Activated T-helper 17 cell treated with anti-CD3 and anti-CD28 coated beads, Interleukin-2, amount 50 U/mL, for 72 hours (primary cell): ENCODE data around the gene GMEB1. TPM values are rescaled to one million over a fixed set of nuclear protein-coding genes. Genes with fewer than 3 reads are reported as not detected.
"Not testable (repeated sequence)": the region's sequence is repeated elsewhere in the genome, so short reads cannot be mapped to it uniquely, and the experiment has no call there.

Source experiments
- ATAC-seq: fragments of 150-1000 bp; cut with Tn5 transposase; replicated peaks from 2 replicates; pipeline ENCODE4 v1.10.0; 2021; ENCODE audit warnings: mild to moderate bottlenecking, moderate library complexity
- H3K27ac Mint-ChIP-seq: one replicate; pipeline ENCODE4 v1.8.0; 2022; ENCODE audit warnings: mixed read lengths
- H3K27me3 Mint-ChIP-seq: one replicate; pipeline ENCODE4 v1.8.0; 2022; ENCODE audit warnings: mixed read lengths
- H3K36me3 Mint-ChIP-seq: one replicate; pipeline ENCODE4 v1.8.0; 2022; ENCODE audit warnings: low read depth, mild to moderate bottlenecking, mixed read lengths
- H3K4me1 Mint-ChIP-seq: one replicate; pipeline ENCODE4 v1.8.0; 2022; ENCODE audit warnings: mixed read lengths
- H3K4me3 Mint-ChIP-seq: one replicate; pipeline ENCODE4 v1.8.0; 2022; ENCODE audit warnings: mild to moderate bottlenecking, mixed read lengths
- H3K9me3 Mint-ChIP-seq: one replicate; pipeline ENCODE4 v1.8.0; 2022; ENCODE audit warnings: mixed read lengths
- total RNA-seq, 2 donors: library from RNA; stranded (reverse); gene quantifications; one replicate each; pipeline ENCODE4 v1.2.3, GENCODE V29; 2022

The GMEB1 gene
- total RNA-seq, 2 donors from 2014 or later: 27.4 to 33.1 TPM

- no peaks in the 10 kb centered on the region for H3K4me1 Mint-ChIP-seq
- H3K9me3 Mint-ChIP-seq: no peaks in the 10 kb centered on the region
- H3K36me3 Mint-ChIP-seq: peaks cover 21% of the 10 kb centered on the region
- ATAC-seq: no peak
- no peak overlapping the region for H3K4me3 Mint-ChIP-seq
- H3K27ac Mint-ChIP-seq: no peak overlapping the region
- no peaks in the 10 kb centered on the region for H3K27me3 Mint-ChIP-seq
Measured at GRCh38 chr1:28718166-28718565, 49.6 kb downstream of the GMEB1 start.

DNA sequence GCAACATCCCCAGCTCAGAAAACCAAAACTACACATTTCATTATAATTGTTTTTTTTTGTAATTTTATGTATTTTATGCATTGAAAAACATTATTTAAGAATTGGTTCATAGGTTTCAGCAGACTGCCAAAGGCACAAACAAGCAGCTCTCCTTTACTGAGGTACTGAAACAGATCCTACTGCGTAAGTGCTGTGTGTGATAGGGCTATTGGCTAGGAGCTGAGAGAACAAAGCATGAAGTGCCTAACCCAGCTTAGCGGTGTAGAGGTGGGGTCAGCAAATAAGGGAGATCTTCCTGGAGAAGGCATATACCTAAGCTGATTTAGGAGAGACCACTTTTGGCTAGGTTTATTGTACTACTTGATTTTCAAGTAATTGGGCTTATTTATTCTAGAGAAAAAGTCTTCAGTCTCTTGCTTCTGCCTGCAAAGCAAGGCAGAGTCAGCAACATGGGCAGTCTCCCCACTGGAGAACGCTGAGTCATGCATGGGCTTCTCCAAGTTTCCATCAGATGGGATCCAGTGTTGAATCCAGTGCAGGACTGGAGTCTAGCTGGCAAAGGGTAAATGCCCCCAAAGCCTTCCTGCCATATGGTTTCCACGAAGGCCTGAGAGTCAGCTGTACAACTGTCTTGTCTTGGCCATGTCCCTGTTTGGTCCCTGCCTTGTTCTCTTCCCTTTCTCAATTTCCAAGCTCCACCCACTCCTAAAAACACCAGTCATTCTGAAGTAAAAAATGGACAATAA is 50.2 kb downstream of the GMEB1 start:
- Mint-ChIP-seq H3K27ac (peak overlapping the region; percentile 39), H3K27me3 (no peaks in the 10 kb centered on the region)

GRCh38 chr1:28719332-28719619 is 50.7 kb downstream of the GMEB1 start:
- Mint-ChIP-seq H3K9me3 (no peaks in the 10 kb centered on the region), H3K4me3 (no peak overlapping the region), H3K36me3 (peaks cover 10% of the 10 kb centered on the region), H3K27me3 (no peaks in the 10 kb centered on the region), H3K27ac (peak overlapping the region; percentile 39), H3K4me1 (no peaks in the 10 kb centered on the region)
- no peak for ATAC-seq

More for the DNA sequence above, 50.2 kb downstream of the GMEB1 start:
- Mint-ChIP-seq H3K4me3 (no peak overlapping the region), H3K36me3 (peaks cover 15% of the 10 kb centered on the region), H3K4me1 (no peaks in the 10 kb centered on the region), H3K9me3 (no peaks in the 10 kb centered on the region)
- no peak for ATAC-seq

DNA sequence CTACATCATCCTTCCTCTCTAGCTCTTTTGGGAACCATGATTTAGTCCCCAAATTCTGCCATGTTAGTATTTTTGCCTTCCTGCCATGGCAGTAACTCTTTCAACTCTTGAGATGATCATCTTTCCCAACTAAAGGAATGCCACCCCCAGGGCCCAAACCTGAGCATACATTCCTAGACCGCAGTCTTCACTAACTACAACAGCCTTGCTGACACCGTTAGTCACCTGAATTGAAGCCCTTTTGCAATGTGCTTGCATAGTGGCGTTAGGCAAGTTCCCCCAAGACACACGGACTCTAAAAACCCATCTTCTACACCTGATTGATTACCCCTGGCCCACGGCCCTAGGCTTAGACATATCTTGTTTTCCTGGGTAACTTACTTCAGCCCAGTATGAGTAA is 51.8 kb downstream of the GMEB1 start:
- Mint-ChIP-seq H3K27ac (no peak overlapping the region), H3K27me3 (no peaks in the 10 kb centered on the region), H3K4me3 (no peak overlapping the region), H3K4me1 (no peaks in the 10 kb centered on the region), H3K9me3 (no peaks in the 10 kb centered on the region), H3K36me3 (no peaks in the 10 kb centered on the region)
- no peak for ATAC-seq

GRCh38 chr1:28721927-28722326 is 53.3 kb downstream of the GMEB1 start:
- not testable (repeated sequence) for H3K9me3 Mint-ChIP-seq, H3K27ac Mint-ChIP-seq, H3K4me1 Mint-ChIP-seq, H3K4me3 Mint-ChIP-seq, H3K27me3 Mint-ChIP-seq, H3K36me3 Mint-ChIP-seq, ATAC-seq

GRCh38 chr1:28725365-28725764 is 56.8 kb downstream of the GMEB1 start:
- H3K4me3 Mint-ChIP-seq, H3K4me1 Mint-ChIP-seq, H3K9me3 Mint-ChIP-seq, ATAC-seq, H3K36me3 Mint-ChIP-seq, H3K27ac Mint-ChIP-seq, H3K27me3 Mint-ChIP-seq: not testable (repeated sequence)

- Mint-ChIP-seq H3K27me3 (no peaks in the 10 kb centered on the region), H3K4me1 (peaks cover 14% of the 10 kb centered on the region), H3K36me3 (peaks cover 38% of the 10 kb centered on the region), H3K4me3 (peak overlapping the region; percentile 93), H3K9me3 (no peaks in the 10 kb centered on the region), H3K27ac (peak overlapping the region; percentile 97)
- no peak for ATAC-seq
Measured at GRCh38 chr1:28735961-28736449, 67.4 kb downstream of the GMEB1 start.

DNA sequence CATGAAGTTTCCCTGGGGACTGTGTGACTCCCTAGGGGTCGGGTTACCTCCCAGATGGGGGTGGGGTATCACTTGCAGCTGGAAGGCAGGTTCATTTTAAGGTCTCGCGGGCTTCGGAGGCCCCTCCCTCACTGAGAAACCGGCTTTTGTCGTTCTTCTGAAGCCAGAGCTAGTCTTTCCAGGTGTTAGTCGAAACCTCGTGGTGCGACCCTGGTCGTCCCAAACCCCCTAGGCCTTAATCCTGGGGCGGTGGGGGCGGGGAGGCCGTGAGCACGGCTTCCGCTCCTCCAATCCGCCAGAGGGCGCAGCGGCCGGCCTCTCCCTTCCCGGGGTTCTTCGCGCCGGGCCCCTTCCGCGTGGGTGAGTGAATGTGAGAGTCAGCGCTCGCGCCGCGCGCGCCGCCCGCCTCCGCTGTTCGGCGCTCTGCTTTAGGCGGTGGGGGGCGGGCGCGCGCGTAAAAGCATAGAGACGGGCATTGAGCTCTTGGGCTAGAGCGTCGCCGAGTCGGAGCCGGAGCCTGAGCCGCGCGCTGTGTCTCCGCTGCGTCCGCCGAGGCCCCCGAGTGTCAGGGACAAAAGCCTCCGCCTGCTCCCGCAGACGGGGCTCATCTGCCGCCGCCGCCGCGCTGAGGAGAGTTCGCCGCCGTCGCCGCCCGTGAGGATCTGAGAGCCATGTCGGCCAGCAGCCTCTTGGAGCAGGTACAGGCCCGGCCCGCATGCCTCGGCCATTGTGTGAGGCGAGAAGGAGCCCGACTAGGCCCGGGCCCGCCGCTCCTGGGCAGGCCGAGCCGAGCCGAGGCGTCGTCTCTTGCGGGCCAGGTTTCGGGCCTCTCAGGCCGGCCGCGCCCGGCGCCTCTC is 68.1 kb downstream of the GMEB1 start, which contains the start of gene YTHDF2:
Gene YTHDF2, plus strand, starts transcription at position 491 of the 857 bp plus-strand sequence. Its CDS starts 181 bp downstream, at position 672.
- H3K9me3 Mint-ChIP-seq: no peaks in the 10 kb centered on the region
- H3K36me3 Mint-ChIP-seq: peaks cover 44% of the 10 kb centered on the region
- peaks cover 14% of the 10 kb centered on the region for H3K4me1 Mint-ChIP-seq
- H3K27ac Mint-ChIP-seq: peak within 1 kb of the TSS; percentile 97
- peak within 1 kb of the TSS; percentile 93 for H3K4me3 Mint-ChIP-seq
- peak; percentile 95 for ATAC-seq
- no peaks in the 10 kb centered on the region for H3K27me3 Mint-ChIP-seq

DNA sequence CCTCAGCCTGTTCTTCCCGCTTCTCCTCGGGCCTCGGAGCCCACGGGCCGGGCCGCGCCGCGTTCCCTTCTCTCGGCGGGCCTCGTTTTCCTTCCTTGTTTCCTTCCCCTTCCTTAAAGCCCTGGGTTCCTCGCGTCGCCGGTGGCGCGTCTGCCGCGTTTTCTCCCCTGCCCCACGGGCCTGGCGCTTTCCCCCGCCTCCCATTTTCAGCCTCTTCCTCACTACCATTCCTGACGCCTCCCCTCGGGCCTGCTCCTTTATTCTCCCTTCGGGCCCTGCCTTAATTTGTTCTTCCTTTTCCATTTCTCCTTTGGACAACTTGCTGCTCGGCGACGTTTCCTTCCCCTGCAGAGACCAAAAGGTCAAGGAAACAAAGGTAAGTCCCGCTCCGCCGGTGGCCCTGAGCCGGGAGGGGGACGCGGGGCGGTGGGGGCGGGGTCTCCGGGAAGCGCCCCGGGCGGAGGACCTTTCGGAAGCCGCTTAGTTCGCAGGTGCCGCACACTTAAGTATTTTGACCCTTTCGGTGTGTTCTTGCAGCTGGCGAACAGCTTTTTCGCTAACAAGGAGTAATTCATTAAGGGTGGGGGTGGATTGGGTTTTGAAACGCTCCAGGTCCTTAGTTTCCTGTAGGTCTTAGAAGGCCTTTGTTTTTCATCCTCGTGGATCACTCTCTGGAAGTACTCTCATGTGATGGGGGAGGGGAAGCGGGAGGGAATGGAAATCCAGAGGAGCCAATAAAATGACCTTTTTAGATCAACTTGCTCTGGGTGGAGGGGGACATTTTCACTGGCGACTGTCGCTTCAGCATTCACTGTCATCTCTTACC is 68.9 kb downstream of the GMEB1 start:
- Mint-ChIP-seq H3K4me3 (peak overlapping the region; percentile 93), H3K27me3 (no peaks in the 10 kb centered on the region), H3K36me3 (peaks cover 53% of the 10 kb centered on the region), H3K9me3 (no peaks in the 10 kb centered on the region), H3K4me1 (peaks cover 18% of the 10 kb centered on the region), H3K27ac (peak overlapping the region; percentile 97)
- peak; percentile 17 for ATAC-seq

DNA sequence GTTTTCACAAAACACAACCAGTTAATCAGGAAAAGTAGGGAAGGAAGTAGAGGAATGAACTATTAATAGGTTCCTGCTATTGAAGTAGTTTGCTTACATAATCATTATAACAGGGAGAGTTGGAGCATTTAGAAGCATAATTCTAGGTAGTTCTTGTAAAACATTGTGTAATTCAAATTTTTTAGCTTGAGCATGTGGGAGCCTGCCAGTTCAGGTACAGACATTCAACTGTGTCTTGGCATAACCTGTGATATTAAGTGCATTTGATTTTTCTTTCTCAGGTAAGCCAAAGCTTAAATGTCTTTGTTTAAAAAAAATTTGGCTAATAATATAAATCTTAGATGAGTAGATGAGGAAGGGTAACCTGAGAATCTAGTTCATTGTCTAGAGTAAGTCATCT is 71.5 kb downstream of the GMEB1 start:
- peaks cover 38% of the 10 kb centered on the region for H3K4me1 Mint-ChIP-seq
- no peak for ATAC-seq
- no peaks in the 10 kb centered on the region for H3K9me3 Mint-ChIP-seq
- H3K4me3 Mint-ChIP-seq: peak overlapping the region; percentile 93
- H3K27ac Mint-ChIP-seq: peak overlapping the region; percentile 65
- H3K27me3 Mint-ChIP-seq: no peaks in the 10 kb centered on the region
- peaks cover 79% of the 10 kb centered on the region for H3K36me3 Mint-ChIP-seq

GRCh38 chr1:28744184-28744583 is 75.6 kb downstream of the GMEB1 start:
- peak overlapping the region; percentile 63 for H3K4me3 Mint-ChIP-seq
- H3K4me1 Mint-ChIP-seq: peaks cover 45% of the 10 kb centered on the region
- ATAC-seq: peak; percentile 83
- H3K36me3 Mint-ChIP-seq: peaks cover 94% of the 10 kb centered on the region
- H3K9me3 Mint-ChIP-seq: no peaks in the 10 kb centered on the region
- H3K27ac Mint-ChIP-seq: peak overlapping the region; percentile 71
- no peaks in the 10 kb centered on the region for H3K27me3 Mint-ChIP-seq

- no peaks in the 10 kb centered on the region for H3K27me3 Mint-ChIP-seq
- peaks cover 79% of the 10 kb centered on the region for H3K36me3 Mint-ChIP-seq
- H3K4me3 Mint-ChIP-seq: peak overlapping the region; percentile 47
- no peak for ATAC-seq
- no peaks in the 10 kb centered on the region for H3K9me3 Mint-ChIP-seq
- H3K27ac Mint-ChIP-seq: peak overlapping the region; percentile 46
- H3K4me1 Mint-ChIP-seq: peaks cover 46% of the 10 kb centered on the region
Measured at GRCh38 chr1:28745653-28746173, 77.1 kb downstream of the GMEB1 start.

DNA sequence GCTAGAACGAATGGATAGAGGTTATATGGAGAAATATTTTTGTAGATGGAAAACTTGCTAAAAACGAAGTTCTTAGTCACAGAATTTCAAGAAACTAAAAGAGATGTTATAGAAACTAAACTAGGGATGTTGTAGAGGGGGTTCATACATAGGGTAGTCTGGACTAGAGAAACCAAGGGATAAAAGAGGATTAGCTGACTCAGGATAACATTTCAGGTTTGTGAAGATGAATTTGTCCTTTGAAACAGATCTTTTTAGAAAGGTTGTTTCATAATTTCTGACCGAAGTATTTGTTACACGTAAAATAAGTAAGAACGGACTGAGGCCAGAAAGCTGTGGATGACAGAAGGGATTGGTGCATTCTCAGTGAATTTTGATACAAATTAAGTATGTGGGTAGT is 81.7 kb downstream of the GMEB1 start:
- H3K4me1 Mint-ChIP-seq: peaks cover 36% of the 10 kb centered on the region
- peaks cover 33% of the 10 kb centered on the region for H3K36me3 Mint-ChIP-seq
- peak overlapping the region; percentile 57 for H3K4me3 Mint-ChIP-seq
- no peaks in the 10 kb centered on the region for H3K9me3 Mint-ChIP-seq
- no peak for ATAC-seq
- no peaks in the 10 kb centered on the region for H3K27me3 Mint-ChIP-seq
- no peak overlapping the region for H3K27ac Mint-ChIP-seq

- Mint-ChIP-seq H3K36me3 (peaks cover 28% of the 10 kb centered on the region), H3K4me1 (peaks cover 36% of the 10 kb centered on the region), H3K4me3 (peak overlapping the region; percentile 57)
- ATAC-seq, H3K27ac Mint-ChIP-seq, H3K27me3 Mint-ChIP-seq, H3K9me3 Mint-ChIP-seq: not testable (repeated sequence)
Measured at GRCh38 chr1:28750771-28751294, 82.2 kb downstream of the GMEB1 start.
